HG02759 (cell line): ENCODE measurements around the gene SCRG1.

Experiments used
- ATAC-seq: cut with Tn5 transposase; IDR thresholded peaks from one replicate; pipeline ENCODE4 v1.9.1; 2021; ENCODE audit warnings: mild to moderate bottlenecking, moderate library complexity; ENCODE audit not compliant: unreplicated experiment

Gene SCRG1

DNA sequence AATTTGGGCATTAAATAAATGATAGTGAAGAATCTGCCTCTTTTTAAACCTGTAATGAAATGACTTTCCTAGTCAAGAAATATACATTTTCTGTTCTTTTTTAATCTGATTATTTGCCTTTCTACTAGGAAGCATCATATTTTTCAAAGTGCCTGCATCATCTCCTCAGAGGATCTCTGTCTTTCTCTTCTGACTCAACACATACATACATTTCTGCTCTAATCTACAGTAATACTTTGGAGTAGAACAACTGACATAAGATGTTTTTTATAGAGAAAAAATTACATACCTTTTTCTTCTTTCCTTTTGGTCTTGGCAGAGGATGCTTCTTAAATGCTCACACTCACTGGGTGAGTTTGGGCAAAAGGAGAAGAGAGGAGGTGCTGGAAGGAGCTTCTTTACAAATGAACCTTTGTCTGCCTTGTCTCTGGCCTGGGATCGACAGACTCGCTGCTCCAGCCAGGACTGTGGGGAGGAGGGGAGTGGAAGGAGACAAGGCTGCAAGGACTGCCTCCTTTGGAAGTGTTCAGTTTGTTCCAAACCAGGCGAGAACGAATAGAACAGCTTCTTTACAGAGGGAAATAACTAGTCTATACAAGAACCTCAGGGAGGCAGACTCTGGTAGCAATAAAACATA, at the start of gene SCRG1:
SCRG1 (minus strand) TSS at position 338 of the 637 bp plus-strand sequence. CDS start 7,702 bp downstream, outside the sequence.
- ATAC-seq, result no peak

DNA sequence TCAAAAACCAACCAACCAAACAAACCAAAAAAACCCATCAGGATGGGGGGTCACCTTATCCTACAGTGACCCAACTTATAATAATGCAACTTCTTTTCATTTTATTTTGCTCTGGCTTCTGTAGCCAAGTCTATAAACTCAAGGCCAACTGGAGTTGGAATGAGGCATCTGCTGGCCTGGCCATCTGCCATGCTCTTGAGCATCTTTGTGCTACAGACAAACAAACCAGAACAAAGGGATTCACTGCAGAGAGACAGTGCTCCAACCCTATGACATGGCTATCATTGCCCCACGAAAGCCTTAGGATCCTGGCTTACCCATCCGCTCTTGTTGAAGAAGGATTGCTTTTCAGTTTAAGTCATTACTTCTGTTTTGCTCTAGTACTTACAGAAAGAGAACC, 49.2 kb upstream of the SCRG1 start:
- no peak for ATAC-seq

DNA sequence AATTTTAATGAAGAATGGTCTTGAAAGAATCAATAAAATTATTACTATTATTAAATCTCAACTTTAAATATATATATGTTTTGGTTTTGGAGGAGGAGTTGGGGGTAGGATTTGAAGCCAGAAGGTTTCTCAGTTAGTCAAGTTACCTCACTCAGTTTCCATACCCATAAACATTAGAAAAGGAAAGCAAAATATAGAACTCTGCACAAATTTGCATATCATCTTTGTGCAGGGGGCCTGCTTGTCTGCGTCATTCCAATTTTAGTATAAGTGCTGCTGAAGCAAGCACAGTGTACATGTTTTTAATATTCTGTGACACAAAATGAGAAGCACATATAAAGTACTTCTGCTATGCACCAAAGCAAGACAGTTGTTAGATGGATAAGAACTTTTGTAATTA, 47.5 kb upstream of the SCRG1 start:
- peak; percentile 81 for ATAC-seq

DNA sequence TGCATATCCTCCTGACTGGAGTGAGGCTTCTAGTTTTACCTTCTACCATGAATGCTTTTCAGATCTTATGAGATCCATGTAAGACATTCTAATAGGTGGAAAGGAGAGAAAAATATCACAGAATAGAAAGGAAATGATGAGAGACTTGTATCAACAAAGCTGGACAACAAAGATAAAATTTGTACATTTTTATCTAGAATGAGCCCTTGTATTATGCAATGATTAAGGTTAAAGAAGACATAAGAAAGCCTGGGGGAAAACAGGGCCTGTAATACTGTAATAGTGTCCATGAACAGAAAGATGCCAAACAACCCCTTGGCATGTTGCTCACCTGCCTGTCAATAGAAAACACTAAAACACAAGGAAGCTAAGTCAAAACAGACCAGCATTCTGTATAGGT, 44.2 kb upstream of the SCRG1 start:
- ATAC-seq, result no peak

DNA sequence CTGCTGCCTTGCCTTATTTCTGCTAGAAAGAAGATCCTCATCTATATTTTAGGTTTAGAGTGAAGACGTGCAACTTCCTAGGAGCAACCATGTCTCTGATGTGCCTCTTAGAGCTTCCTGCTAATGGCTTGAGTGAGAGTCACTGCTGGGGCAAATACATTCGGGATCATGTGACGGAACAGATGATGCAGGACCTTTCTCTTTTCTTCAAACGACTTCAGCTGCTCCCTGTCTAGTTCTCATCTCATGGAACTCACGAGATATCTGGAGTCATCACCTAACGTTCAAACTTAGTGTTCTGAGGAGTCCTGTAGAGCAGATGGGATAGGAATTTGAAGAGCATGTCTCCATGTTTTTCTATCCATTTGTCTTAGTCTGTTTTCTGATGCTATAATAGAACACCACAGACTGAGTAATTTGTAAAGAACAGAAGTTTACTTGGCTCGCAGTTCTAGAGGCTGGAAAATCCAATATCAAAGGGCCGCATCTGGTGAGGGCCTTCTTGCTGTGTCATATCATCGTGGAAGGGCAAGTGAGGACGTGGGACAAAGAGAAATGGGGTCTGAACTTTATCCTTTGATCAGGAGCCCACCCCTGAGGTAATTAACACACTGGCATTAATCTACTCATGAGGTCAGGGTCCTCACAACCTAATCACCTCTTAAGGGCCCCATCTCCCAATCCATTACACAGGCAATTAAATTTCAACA, 43.5 kb upstream of the SCRG1 start:
- no peak for ATAC-seq

DNA sequence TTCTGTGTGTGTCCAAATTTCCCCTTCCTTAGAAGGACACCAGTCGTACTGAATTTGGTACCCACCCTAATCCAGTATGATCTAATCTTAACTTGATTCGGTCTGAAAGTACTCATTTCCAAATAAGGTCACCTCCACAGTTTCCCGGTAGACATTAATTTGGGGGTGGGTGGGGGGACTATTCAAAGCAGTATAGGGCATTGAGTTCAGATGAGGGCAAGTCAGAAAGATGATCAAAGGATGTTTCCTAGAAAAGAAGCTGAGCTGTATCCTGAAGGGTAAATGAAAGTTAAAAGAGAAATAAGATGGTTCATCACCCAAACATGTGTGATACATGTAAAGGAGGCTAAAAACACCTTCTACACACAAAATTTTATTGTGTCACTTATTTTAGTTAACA, 42.0 kb upstream of the SCRG1 start:
- ATAC-seq, result no peak

DNA sequence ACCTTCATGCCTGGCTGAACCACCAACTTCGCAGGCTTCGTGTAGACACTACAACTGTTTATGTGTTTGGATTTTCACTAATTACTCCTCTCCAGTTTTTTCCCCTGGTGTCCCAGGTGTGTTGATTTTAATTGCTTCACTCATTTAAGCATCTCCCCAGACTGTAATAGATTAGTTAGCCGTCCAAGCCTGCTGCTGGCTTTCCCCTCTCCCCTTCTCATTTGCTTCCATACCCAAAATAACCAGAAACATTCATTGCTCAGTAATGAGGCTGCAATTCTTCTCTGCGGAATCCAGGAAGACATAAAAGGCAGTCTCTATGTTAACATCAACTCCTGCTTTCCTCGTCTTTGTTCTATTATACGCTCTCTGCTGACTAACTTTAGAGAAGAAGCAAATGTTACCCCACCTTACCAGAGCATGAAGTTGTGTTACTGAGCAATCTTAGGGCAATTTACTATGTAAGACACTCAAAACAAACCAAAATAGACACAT, 37.9 kb upstream of the SCRG1 start:
- no peak for ATAC-seq

DNA sequence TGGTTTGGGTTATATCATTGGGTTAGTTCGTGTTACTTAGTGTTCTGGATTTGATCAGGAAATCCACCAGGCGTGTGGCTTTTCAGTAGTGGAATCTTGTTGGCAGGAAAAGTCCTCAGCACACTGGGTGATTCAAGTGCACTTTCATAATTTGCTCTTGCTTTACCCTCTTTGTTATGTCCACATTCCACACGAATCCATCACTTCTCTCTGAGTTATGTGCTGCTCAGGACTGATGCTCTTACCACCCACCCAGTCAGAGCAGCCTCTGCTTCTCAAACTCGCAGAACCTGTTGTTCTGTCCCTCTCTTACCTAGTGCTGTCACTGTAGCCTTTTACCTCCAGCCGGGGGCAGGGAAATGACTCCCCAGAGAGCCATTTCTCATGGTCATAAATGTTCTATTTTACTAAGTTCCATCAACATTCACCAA, 37.2 kb upstream of the SCRG1 start:
- ATAC-seq, result no peak

DNA sequence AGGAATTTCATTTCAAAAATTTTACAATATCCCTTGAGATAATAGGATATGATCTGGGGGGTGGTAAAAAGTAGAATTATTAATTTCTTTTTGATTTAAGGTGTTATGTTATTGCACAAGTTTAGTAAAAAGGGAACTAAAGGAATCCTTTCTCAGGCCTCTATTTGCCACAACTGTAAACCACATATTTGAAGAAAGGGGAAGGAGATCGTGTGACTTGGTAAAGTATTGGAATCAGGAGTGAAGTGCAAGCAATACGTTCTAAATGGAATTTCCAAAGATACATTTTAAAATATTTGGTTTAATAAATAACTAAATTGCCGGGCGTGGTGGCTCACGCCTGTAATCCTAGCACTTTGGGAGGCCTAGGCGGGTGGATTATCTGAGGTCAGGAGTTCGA, 35.3 kb upstream of the SCRG1 start:
- no peak for ATAC-seq

DNA sequence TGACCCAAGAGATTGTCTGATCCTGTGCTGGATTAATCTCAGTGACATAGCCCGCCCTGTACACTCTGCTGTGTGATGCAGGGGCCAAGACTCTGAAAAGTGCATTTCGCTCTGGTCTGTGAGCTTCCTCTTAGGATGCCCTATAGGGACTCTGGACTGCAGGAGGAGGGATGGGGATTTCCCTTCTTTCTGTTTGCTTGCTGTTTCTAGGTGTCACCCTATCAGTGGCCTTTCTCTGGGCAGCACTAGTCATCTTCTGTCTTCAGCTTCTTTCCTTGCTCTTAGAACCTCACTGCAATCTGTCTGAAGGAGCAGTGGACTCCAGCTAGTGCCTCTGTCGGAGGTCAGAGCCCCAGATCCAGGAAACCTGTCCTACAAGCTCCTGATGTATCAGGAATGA, 34.5 kb upstream of the SCRG1 start:
- peak; percentile 57 for ATAC-seq

DNA sequence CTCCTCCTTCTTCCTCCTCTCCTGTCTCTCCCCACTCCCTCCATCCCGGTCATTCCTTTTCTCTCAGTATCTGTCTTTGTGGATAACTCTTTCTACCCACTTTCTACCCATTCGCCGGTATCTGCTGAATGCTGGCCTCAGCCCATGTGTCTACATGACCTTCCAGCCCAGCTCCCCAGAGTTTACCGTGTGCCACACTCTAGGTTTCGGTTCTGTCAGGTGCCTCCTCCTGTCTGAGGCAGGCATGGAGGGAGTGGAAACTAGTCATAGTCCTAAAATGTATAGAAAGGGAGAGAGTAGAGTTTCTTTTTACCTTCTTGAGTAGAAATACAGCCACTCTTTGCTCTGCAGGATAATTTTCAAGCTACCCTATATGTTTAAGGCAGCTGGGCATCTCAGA, 33.5 kb upstream of the SCRG1 start:
- ATAC-seq, result peak; percentile 67

DNA sequence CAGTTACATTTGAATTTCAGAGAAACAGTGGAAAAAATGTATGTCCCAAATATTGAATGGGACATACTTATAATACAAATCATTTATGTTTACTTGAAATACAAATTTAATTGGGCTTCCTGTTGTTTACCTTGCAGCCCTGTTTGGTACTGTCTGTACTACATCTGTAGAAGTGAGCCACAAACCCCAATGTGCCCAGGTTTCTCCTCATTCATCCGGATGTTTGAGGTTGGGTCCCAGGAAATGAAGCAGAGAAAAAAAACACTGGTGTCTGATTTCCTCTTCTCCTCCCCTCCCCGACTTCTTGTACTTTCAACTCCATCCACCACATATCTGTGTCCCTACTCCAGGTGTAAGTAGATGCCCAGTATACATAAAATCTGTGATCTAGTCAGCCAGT, 27.1 kb upstream of the SCRG1 start:
- no peak for ATAC-seq

DNA sequence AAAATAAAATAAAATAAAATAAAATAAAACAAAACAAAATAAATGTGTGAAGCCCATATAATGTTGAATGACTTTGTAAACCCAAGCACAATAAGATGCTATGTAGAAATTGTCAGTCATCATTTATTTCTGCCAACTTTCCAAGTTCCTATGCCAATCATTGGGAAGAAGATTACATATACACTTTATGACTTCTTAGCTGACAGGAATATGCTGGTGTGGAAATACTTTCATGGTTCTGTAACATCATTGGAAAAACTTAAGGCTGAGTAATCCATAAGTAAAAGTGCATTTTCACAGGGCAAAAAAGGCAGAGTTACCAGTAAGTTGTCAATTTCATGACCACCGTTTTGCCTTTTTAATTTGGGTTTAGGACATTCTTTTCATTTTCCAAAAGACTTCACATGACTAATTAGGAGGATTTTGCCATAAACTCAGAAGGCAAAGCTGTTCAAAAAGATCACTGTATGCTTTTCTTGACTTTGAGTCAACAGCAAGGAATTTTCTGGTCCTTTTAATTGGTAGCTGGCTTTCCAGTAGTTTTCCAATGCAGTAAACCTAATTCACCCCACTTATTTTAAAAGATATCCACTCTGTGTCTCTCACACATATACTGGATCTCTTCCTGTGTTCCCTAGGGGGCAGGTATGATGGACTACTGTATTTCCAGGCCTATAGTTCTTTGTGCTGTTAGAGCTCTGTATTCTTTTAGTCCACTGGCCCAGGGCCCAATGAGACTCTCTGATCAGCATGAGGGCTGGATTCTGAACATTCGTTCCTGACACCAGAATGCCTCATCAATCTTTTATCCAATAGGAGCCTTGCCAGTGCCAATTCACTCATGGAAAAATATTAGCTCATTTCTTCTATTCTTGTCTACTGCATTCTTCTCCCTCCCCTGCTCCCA, 26.2 kb upstream of the SCRG1 start:
- no peak for ATAC-seq

DNA sequence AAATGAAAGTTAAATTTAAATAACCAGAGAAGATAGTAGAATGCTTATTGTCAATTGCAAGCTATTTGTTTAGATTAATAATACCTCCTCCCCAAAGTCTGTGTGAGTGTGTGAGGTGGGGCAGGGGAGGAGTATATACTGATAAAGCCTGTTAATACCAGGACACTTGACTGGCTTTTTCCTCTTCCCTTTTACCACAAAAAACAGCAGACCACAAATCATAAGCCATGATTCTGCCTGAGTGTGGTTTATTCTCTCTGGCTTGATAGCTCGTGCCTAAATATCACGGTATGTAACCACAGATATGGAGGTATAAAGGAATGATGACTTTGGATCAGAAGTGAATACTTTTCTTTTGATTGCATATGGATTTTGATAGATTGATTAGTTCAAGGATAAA, 21.9 kb upstream of the SCRG1 start:
- no peak for ATAC-seq

DNA sequence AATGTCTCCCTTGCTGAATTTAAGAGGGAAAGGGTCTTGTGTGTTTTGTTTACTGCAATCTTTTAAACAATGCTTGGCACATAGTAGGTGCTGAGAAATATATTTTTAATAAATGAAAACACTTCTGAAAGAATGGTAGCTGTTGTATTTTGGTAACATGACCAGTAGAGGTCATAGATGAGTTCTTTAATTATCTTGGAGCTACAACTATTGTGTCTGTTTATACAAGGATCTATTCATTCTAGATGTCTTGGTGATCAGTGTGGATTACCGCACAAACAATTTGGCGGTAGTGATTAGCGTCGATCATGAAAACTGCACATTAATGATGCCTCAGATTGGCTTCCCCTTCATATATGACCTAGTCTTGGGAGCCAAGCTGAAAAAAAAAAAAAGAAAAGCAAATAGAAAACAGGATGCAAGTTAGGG, 21.4 kb upstream of the SCRG1 start:
- ATAC-seq, result no peak

DNA sequence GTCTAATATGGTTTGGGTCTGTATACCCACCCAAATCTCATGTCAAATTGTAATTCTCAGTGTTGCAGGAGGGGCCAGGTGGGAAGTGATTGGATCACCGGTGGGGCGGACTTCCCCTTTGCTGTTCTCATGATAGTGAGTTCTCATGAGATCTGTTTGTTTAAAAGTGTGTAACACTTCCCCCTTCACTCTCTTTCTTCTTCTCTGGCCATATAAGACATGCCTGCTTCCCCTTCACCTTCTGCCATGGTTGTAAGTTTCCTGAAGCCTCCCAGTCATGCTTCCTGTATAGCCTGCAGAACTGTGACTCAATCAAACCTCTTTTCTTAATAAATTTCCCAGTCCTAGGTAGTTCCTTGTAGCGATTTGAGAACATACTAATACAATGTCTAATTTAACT, 19.7 kb upstream of the SCRG1 start:
- no peak for ATAC-seq

DNA sequence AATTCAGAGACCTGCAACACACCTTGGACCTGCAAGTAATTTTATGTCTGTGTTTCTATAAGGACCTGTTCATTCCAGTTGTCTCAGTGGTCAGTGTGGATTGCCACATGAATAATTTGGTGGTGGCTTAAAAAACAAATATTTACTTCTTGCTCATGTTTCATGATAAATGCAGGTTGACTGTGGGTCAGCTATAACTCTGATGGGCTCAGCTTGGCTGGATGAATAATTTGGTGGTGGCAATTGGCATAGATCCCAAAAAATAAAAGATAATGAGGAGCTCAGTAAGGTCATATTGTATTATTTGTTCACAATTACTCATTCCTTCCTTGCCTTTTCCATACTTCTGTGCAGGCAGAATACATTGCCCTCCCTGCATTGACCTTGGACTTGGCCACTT, 18.9 kb upstream of the SCRG1 start:
- ATAC-seq, result no peak

DNA sequence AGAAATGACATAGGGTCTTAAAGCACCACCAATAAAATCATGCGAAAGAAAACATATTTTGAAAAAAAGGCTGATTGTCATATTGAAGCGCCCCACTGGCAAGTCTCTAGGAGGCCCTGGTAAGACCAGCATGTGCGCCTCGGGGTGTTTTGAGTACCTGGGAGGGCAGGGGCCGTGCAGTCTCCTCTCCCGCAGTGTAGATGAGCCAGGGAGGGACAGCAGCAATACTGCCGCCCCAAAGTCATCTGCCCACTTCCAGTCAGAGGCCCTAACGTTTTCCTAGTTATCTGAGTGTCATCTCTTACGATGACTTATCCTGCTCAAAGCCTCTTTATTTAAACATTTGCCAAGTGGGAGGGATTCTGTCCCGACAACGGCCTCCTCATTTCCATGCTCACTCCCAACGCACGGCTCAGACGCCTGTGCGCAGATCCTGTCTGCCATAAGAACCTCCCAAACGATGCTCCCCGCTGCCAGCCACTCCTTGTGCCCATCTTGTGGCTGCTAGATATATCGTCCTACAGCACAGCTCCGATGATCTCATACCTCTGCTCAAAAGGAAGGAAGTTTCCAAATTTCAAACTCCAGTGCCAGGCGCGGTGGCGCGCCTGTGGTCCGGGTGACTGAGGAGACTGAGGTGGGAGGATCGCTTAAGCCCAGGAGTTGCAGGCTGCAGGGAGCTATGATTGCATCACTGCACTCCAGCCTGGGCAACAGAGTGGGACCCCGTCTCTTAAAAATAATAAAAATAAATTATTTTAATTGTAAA, 17.2 kb upstream of the SCRG1 start:
- ATAC-seq, result no peak

DNA sequence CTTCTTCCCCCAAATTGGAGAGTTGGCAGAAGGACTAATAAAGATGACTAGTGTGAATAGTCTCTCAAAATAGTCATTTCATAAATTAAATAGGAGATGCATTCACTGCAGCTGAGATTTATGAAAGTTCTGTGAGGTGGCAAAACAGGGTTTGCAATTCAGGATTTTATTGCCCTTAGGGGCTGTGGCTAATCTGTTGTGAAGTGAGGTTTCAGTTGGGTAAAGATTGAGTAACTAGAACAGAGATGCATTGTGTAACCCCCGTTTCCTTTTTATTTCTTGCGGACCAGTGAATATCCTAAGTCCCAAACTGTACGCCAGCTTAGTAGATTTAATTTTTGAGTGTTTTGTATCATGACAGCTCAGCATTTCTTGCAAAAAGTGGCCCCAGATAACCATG, 16.2 kb upstream of the SCRG1 start:
- ATAC-seq, result no peak

DNA sequence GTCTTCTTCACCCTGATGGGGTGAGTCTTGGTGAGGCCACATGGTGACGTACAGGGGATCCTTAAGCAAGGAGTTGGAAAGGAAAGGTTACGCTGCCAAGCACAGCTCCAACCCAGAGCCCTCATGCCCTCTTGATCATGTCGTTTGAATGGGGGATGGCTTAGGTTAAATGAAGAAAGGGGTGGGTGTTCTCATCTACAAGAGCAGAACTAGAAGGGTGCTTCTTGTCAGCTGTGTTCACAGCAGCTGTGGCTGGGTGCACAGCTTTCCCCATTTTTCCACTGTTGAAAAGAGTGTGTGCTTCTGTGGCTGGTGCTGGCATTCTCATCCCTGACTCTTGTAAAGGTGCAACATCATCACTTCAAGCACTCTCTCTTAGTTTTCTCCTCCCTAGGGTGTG, 15.5 kb upstream of the SCRG1 start:
- ATAC-seq, result no peak

DNA sequence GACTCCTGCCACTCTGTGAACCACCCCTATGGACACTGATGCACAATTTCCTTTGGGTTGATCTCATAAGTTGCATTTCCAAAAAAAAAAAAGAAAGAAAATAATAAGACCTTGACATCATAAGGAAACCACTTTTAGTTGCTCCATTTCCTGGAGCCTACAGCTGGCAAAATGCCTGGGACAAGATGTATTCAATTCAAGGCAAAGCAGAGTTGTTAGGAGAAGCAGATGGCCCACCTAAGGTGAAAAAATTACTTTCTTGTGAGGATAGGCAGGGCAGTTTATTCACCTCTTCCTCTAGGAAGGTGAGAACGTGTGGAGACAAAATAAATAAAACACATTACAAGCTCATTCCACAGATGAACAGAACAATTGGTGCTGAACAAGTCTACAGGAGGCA, 14.1 kb upstream of the SCRG1 start:
- ATAC-seq, result no peak
